Tibial nerve (tissue), 4 donors: ENCODE results near the gene FLT3. TPM values are rescaled to one million over a fixed set of nuclear protein-coding genes. Genes with fewer than 3 reads are reported as not detected.

Experiments
- DNase-seq, 2 donors: peaks; one replicate each; pipeline ENCODE4 v3.0.0-alpha.2; 2019; ENCODE audit warnings: low spot score in 2 of 2
- H3K27ac ChIP-seq, 4 donors: fragments of 200-600 bp; sonication (generic) in 3 of 4; one replicate each; pipeline ENCODE4 v1.5.1; 2017 to 2019; ENCODE audit warnings: mild to moderate bottlenecking in 1 of 4
- H3K27me3 ChIP-seq, 2 donors: fragments of 200-600 bp; sonication (generic) in 1 of 2; one replicate each; pipeline versions ENCODE4 v1.5.1 to v1.6.0; 2017 to 2019
- H3K36me3 ChIP-seq, 3 donors: fragments of 200-600 bp; sonication (generic); one replicate each; pipeline ENCODE4 v1.5.1; 2018 to 2019
- H3K4me1 ChIP-seq, 4 donors: fragments of 200-600 bp; sonication (generic) in 3 of 4; one replicate each; pipeline ENCODE4 v1.5.1; 2017 to 2019
- H3K4me3 ChIP-seq, 4 donors: fragments of 200-600 bp; sonication (generic) in 3 of 4; one replicate each; pipeline ENCODE4 v1.5.1; 2017 to 2019; ENCODE audit warnings: mild to moderate bottlenecking in 1 of 4, moderate library complexity in 1 of 4
- H3K9me3 ChIP-seq, 4 donors: fragments of 200-600 bp; sonication (generic) in 3 of 4; one replicate each; pipeline ENCODE4 v1.5.1; 2017 to 2019
- CTCF ChIP-seq, 5 experiments: fragments of 200-600 bp in 3 of 5; fragments of 450-650 bp in 2 of 5; sonication (generic) in 3 of 5; IDR thresholded peaks; one replicate each; pipeline ENCODE4 v1.5.1; 2016 to 2019; ENCODE audit warnings: antibody characterized with exemption in 5 of 5, mild to moderate bottlenecking in 3 of 5, moderate library complexity in 2 of 5
- EP300 ChIP-seq, 2 donors: sonication (generic); formaldehyde crosslinking; IDR thresholded peaks; one replicate each; pipeline ENCODE4 v1.6.1; 2017; ENCODE audit warnings: antibody characterized with exemption in 2 of 2, mild to moderate bottlenecking in 1 of 2
- POLR2A ChIP-seq, 2 donors: fragments of 450-650 bp; IDR thresholded peaks; one replicate each; pipeline ENCODE4 v1.6.1; 2017; ENCODE audit warnings: antibody characterized with exemption in 2 of 2, mild to moderate bottlenecking in 2 of 2, moderate library complexity in 2 of 2
- WGBS, 2 donors: methylation state at CpG; one replicate each; pipeline ENCODE4 v1.1.5; 2018; 5-methylcytosine and 5-hydroxymethylcytosine counted together
- total RNA-seq, 4 donors: library from RNA; depleted of rRNA; stranded (reverse); fragments of >200 nt; gene quantifications; one replicate each; pipeline ENCODE4 v1.1.0, GENCODE V29; 2016

Gene FLT3
- total RNA-seq, 4 donors from 2014 or later, result 0.20 to 0.42 (median 0.22) TPM; not detected in 1

- H3K4me3 ChIP-seq, result no peak overlapping the region
- WGBS, 2 donors, result 37 to 40% methylated on average over 7 of the region's 7 CpGs
Measured at GRCh38 chr13:28049880-28050875, 50.2 kb downstream of the FLT3 start.

GRCh38 chr13:28049215-28049614 lies 51.2 kb downstream of the FLT3 start:
- Histone ChIP-seq H3K27me3 (no peaks in the 10 kb centered on the region), H3K4me1 (no peaks in the 10 kb centered on the region), H3K4me3 (no peak overlapping the region), H3K36me3 (no peaks in the 10 kb centered on the region), H3K27ac (peak overlapping the region in 1 of 4 donors; percentile 62), H3K9me3 (no peaks in the 10 kb centered on the region)
- TF ChIP-seq EP300 (IDR thresholded peaks at IDR 0.05) (no peak), CTCF (IDR thresholded peaks at IDR 0.05) (no peak), POLR2A (IDR thresholded peaks at IDR 0.05) (no peak)
- WGBS, 2 donors, result 48 to 51% methylated on average over 5 of the region's 5 CpGs
- no peak for DNase-seq

More at GRCh38 chr13:28049880-28050875, 50.2 kb downstream of the FLT3 start:
- no peak overlapping the region for H3K27ac ChIP-seq
- DNase-seq, result no peak
- no peak for TF ChIP-seq CTCF (IDR thresholded peaks at IDR 0.05)
- H3K4me1 ChIP-seq, result no peaks in the 10 kb centered on the region
- no peaks in the 10 kb centered on the region for H3K27me3 ChIP-seq
- no peaks in the 10 kb centered on the region for H3K36me3 ChIP-seq
- no peaks in the 10 kb centered on the region for H3K9me3 ChIP-seq

DNA sequence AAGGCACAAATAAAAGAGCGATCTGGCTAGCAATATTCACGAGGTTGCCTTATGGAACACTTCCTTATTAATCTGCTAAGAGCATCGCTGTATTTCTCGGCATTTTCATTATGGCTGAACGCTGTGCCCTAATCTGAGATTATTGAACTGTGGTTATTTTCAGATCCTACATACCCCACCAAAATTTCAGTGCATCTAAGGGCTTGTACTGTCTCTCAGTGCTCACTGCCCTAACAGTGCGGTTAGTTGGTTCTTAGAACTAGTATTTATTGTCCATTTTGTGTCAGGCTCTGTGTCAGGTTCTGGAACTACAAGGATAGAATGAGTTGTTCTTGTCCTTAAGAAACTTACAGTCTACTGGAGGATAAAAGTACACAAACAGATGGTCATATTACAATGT lies 51.6 kb downstream of the FLT3 start:
- H3K4me1 ChIP-seq, result no peaks in the 10 kb centered on the region
- no peaks in the 10 kb centered on the region for H3K36me3 ChIP-seq
- no peaks in the 10 kb centered on the region for H3K27me3 ChIP-seq
- no peak for DNase-seq
- 69 to 75% methylated on average over 6 of the region's 6 CpGs for WGBS, 2 donors
- H3K9me3 ChIP-seq, result no peaks in the 10 kb centered on the region
- peak overlapping the region in 1 of 4 donors; percentile 62 for H3K27ac ChIP-seq
- H3K4me3 ChIP-seq, result no peak overlapping the region
- TF ChIP-seq POLR2A (IDR thresholded peaks at IDR 0.05) (no peak), CTCF (IDR thresholded peaks at IDR 0.05) (no peak), EP300 (IDR thresholded peaks at IDR 0.05) (no peak)

GRCh38 chr13:28047757-28048388 lies 52.5 kb downstream of the FLT3 start:
- Histone ChIP-seq H3K4me3 (no peak overlapping the region), H3K27me3 (no peaks in the 10 kb centered on the region), H3K4me1 (no peaks in the 10 kb centered on the region), H3K27ac (peak overlapping the region in 1 of 4 donors; percentile 62), H3K36me3 (no peaks in the 10 kb centered on the region), H3K9me3 (no peaks in the 10 kb centered on the region)
- 63 to 72% methylated on average over 7 of the region's 7 CpGs for WGBS, 2 donors
- TF ChIP-seq POLR2A (IDR thresholded peaks at IDR 0.05) (no peak), CTCF (IDR thresholded peaks at IDR 0.05) (no peak), EP300 (IDR thresholded peaks at IDR 0.05) (no peak)
- no peak for DNase-seq

- H3K36me3 ChIP-seq, result no peaks in the 10 kb centered on the region
- no peak for TF ChIP-seq POLR2A (IDR thresholded peaks at IDR 0.05)
- TF ChIP-seq EP300 (IDR thresholded peaks at IDR 0.05), result no peak
- TF ChIP-seq CTCF (IDR thresholded peaks at IDR 0.05), result no peak
- DNase-seq, result no peak
- no peak overlapping the region for H3K4me3 ChIP-seq
- 89 to 90% methylated on average over 4 of the region's 4 CpGs for WGBS, 2 donors
- H3K27me3 ChIP-seq, result no peaks in the 10 kb centered on the region
- no peaks in the 10 kb centered on the region for H3K4me1 ChIP-seq
- H3K9me3 ChIP-seq, result no peaks in the 10 kb centered on the region
- no peak overlapping the region for H3K27ac ChIP-seq
Measured at GRCh38 chr13:28046981-28047380, 53.4 kb downstream of the FLT3 start.
